Middle frontal gyrus (tissue), 1 donor: ENCODE measurements around the gene ACTN1.
"Not testable (repeated sequence)": the region's sequence is repeated elsewhere in the genome, so short reads cannot be mapped to it uniquely, and the experiment has no call there.

ENCODE experiments used
- DNase-seq: peaks from one replicate; pipeline ENCODE4 v3.0.0-alpha.2; 2015; ENCODE audit warnings: low spot score; ENCODE audit errors: extremely low spot score

The ACTN1 gene

GRCh38 chr14:68986926-68987652, 8.0 kb upstream of the ACTN1 start:
- no peak for DNase-seq

GRCh38 chr14:68986225-68986624, 7.1 kb upstream of the ACTN1 start:
- DNase-seq, result no peak

- no peak for DNase-seq
These were observed 5.6 kb upstream of the ACTN1 start for GRCh38 chr14:68984686-68985085.

GRCh38 chr14:68983191-68983590, 4.1 kb upstream of the ACTN1 start:
- DNase-seq, result no peak

GRCh38 chr14:68982581-68982980, 3.5 kb upstream of the ACTN1 start:
- DNase-seq, result no peak

GRCh38 chr14:68981539-68981976, 2.5 kb upstream of the ACTN1 start:
- no peak for DNase-seq

- DNase-seq, result no peak
These were observed 2.0 kb upstream of the ACTN1 start for GRCh38 chr14:68981139-68981538.

- DNase-seq, result no peak
These were observed 785 bp upstream of the ACTN1 start for GRCh38 chr14:68979722-68980451.

- DNase-seq, result no peak
These were observed 760 bp downstream of the ACTN1 start for GRCh38 chr14:68978172-68978911.

GRCh38 chr14:68977718-68978171, 1.4 kb downstream of the ACTN1 start:
- DNase-seq, result no peak

- DNase-seq, result no peak
These were observed 1.9 kb downstream of the ACTN1 start for GRCh38 chr14:68977180-68977717.

GRCh38 chr14:68976160-68977067, 2.7 kb downstream of the ACTN1 start:
- DNase-seq, result no peak

GRCh38 chr14:68975667-68976066, 3.4 kb downstream of the ACTN1 start:
- no peak for DNase-seq

- DNase-seq, result no peak
These were observed 4.2 kb downstream of the ACTN1 start for GRCh38 chr14:68974759-68975347.

- DNase-seq, result no peak
These were observed 5.5 kb downstream of the ACTN1 start for GRCh38 chr14:68973639-68974038.

- DNase-seq, result not testable (repeated sequence)
These were observed 5.9 kb downstream of the ACTN1 start for GRCh38 chr14:68973219-68973565.

GRCh38 chr14:68972507-68973218, 6.4 kb downstream of the ACTN1 start:
- DNase-seq, result no peak

GRCh38 chr14:68971411-68972035, 7.6 kb downstream of the ACTN1 start:
- DNase-seq, result no peak

- no peak for DNase-seq
These were observed 8.4 kb downstream of the ACTN1 start for GRCh38 chr14:68970736-68971135.
